H9 (cell line): ENCODE results near the gene MARVELD2. TPM values are rescaled to one million over a fixed set of nuclear protein-coding genes. Genes with fewer than 3 reads are reported as not detected.

Experiments
- DNase-seq: peaks from one replicate; pipeline ENCODE4 v3.0.0-alpha.2; 2017
- H2AFZ ChIP-seq: one replicate; pipeline ENCODE4 v1.6.1; 2013; ENCODE audit warnings: mild to moderate bottlenecking, low read length, control low read depth, moderate library complexity
- H2AK5ac ChIP-seq: 2 replicates; pipeline ENCODE4 v1.6.1; 2013; ENCODE audit warnings: low read length, control low read depth, mixed read lengths; ENCODE audit not compliant: insufficient read length
- H2BK120ac ChIP-seq: one replicate; pipeline ENCODE4 v1.6.1; 2013; ENCODE audit warnings: low read depth, mild to moderate bottlenecking, low read length, control low read depth, inconsistent platforms; ENCODE audit not compliant: poor library complexity, severe bottlenecking
- H2BK12ac ChIP-seq: 2 replicates; pipeline ENCODE4 v1.6.1; 2013; ENCODE audit warnings: low read length, control low read depth, mixed read lengths, low read depth; ENCODE audit not compliant: insufficient read length
- H2BK15ac ChIP-seq: 2 replicates; pipeline ENCODE4 v1.6.1; 2013; ENCODE audit warnings: low read depth, low read length, control low read depth
- H2BK20ac ChIP-seq: one replicate; pipeline ENCODE4 v1.6.1; 2013; ENCODE audit warnings: low read depth, mild to moderate bottlenecking, low read length, control low read depth, inconsistent platforms; ENCODE audit not compliant: poor library complexity, severe bottlenecking
- H2BK5ac ChIP-seq: 2 replicates; pipeline ENCODE4 v1.6.1; 2013; ENCODE audit warnings: low read length, control low read depth, mixed read lengths; ENCODE audit not compliant: insufficient read length
- H3K14ac ChIP-seq: 2 replicates; pipeline ENCODE4 v1.6.1; 2013; ENCODE audit warnings: low read length, control low read depth; ENCODE audit not compliant: insufficient read depth
- H3K18ac ChIP-seq: 2 replicates; pipeline ENCODE4 v1.6.1; 2013; ENCODE audit warnings: low read depth, mild to moderate bottlenecking, mixed read lengths, low read length, control low read depth; ENCODE audit not compliant: insufficient read length
- H3K23ac ChIP-seq: 2 replicates; pipeline ENCODE4 v1.6.1; 2013; ENCODE audit warnings: low read length, control low read depth, mixed read lengths, low read depth; ENCODE audit not compliant: insufficient read length
- H3K23me2 ChIP-seq: 2 replicates; pipeline ENCODE4 v1.6.1; 2013; ENCODE audit warnings: low read depth, mild to moderate bottlenecking, mixed read lengths, low read length, control low read depth; ENCODE audit not compliant: insufficient read length, poor library complexity, severe bottlenecking
- H3K27ac ChIP-seq: 2 replicates; pipeline ENCODE4 v1.5.1; 2013; ENCODE audit warnings: low read length, control low read depth, mixed read lengths, low read depth; ENCODE audit not compliant: insufficient read length
- H3K27me3 ChIP-seq: 2 replicates; pipeline ENCODE4 v1.6.1; 2013; ENCODE audit warnings: low read length, control low read depth, inconsistent platforms; ENCODE audit not compliant: insufficient read depth
- H3K4ac ChIP-seq: 2 replicates; pipeline ENCODE4 v1.6.1; 2013; ENCODE audit warnings: low read depth, mild to moderate bottlenecking, control low read depth, inconsistent platforms, low read length, moderate library complexity
- H3K4me1 ChIP-seq: 2 replicates; pipeline ENCODE4 v1.6.1; 2013; ENCODE audit warnings: low read length, control low read depth, inconsistent platforms; ENCODE audit not compliant: insufficient read depth
- H3K4me2 ChIP-seq: 2 replicates; pipeline ENCODE4 v1.6.1; 2013; ENCODE audit warnings: low read length, control low read depth, mixed read lengths; ENCODE audit not compliant: insufficient read length, insufficient read depth
- H3K56ac ChIP-seq: 2 replicates; pipeline ENCODE4 v1.6.1; 2013; ENCODE audit warnings: low read depth, mild to moderate bottlenecking, mixed read lengths, low read length, control low read depth; ENCODE audit not compliant: insufficient read length
- H3K79me1 ChIP-seq: 2 replicates; pipeline ENCODE4 v1.6.1; 2013; ENCODE audit warnings: low read depth, mild to moderate bottlenecking, moderate library complexity, low read length, control low read depth, inconsistent platforms; ENCODE audit not compliant: insufficient read depth, poor library complexity, severe bottlenecking
- H3K79me2 ChIP-seq: 2 replicates; pipeline ENCODE4 v1.6.1; 2013; ENCODE audit warnings: low read length, control low read depth, inconsistent platforms; ENCODE audit not compliant: insufficient read depth
- H3K9ac ChIP-seq: 2 replicates; pipeline ENCODE4 v1.6.1; 2013; ENCODE audit warnings: low read length, control low read depth, mixed read lengths; ENCODE audit not compliant: insufficient read length; ENCODE audit errors: extremely low read depth
- H3K9me3 ChIP-seq: one replicate; pipeline ENCODE4 v1.6.1; 2013; ENCODE audit warnings: low read depth, low read length, inconsistent platforms; ENCODE audit not compliant: control insufficient read depth
- H3T11ph ChIP-seq: one replicate; pipeline ENCODE4 v1.6.1; 2013; ENCODE audit warnings: mild to moderate bottlenecking, low read length, control low read depth, inconsistent platforms
- H4K20me1 ChIP-seq: one replicate; pipeline ENCODE4 v1.6.1; 2013; ENCODE audit not compliant: control insufficient read depth, insufficient read length, insufficient read depth
- H4K5ac ChIP-seq: 2 replicates; pipeline ENCODE4 v1.6.1; 2013; ENCODE audit warnings: low read depth, mild to moderate bottlenecking, mixed read lengths, low read length, control low read depth; ENCODE audit not compliant: insufficient read length
- H4K8ac ChIP-seq: replicated peaks from 2 replicates; pipeline ENCODE4 v1.6.1; 2013; ENCODE audit warnings: low read length, control low read depth, mixed read lengths, low read depth; ENCODE audit not compliant: insufficient read length
- H4K91ac ChIP-seq: 2 replicates; pipeline ENCODE4 v1.6.1; 2013; ENCODE audit warnings: low read depth, mild to moderate bottlenecking, moderate library complexity, mixed read lengths, low read length, control low read depth; ENCODE audit not compliant: insufficient read length
- H3K27ac Mint-ChIP-seq, 3 experiments: 2 replicates in 2 of 3; 3 replicates in 1 of 3; pipeline ENCODE4 v1.8.0; 2020 to 2021; ENCODE audit warnings: mixed read lengths in 3 of 3, mild to moderate bottlenecking in 1 of 3, moderate library complexity in 1 of 3
- H3K27me3 Mint-ChIP-seq: 2 replicates; pipeline ENCODE4 v1.8.0; 2021; ENCODE audit warnings: low read depth, mild to moderate bottlenecking, moderate library complexity, mixed read lengths
- H3K36me3 Mint-ChIP-seq, 3 experiments: 2 replicates in 2 of 3; 3 replicates in 1 of 3; pipeline ENCODE4 v1.8.0; 2020 to 2021; ENCODE audit warnings: low read depth in 3 of 3, mixed read lengths in 3 of 3; ENCODE audit not compliant: insufficient read depth in 1 of 3
- H3K4me1 Mint-ChIP-seq, 2 experiments: 2 replicates each; pipeline ENCODE4 v1.8.0; 2020; ENCODE audit warnings: mixed read lengths in 2 of 2
- H3K4me3 Mint-ChIP-seq, 2 experiments: 2 replicates in 1 of 2; 3 replicates in 1 of 2; pipeline ENCODE4 v1.8.0; 2020 to 2021; ENCODE audit warnings: mild to moderate bottlenecking in 2 of 2, mixed read lengths in 2 of 2, moderate library complexity in 1 of 2
- H3K9me3 Mint-ChIP-seq, 2 experiments: 2 replicates in 1 of 2; 3 replicates in 1 of 2; pipeline ENCODE4 v1.8.0; 2020; ENCODE audit warnings: mild to moderate bottlenecking in 2 of 2, mixed read lengths in 2 of 2, moderate library complexity in 1 of 2
- CTCF ChIP-seq: fragments of 200-600 bp; sonication (generic); conservative IDR thresholded peaks from 3 replicates; pipeline ENCODE4 v1.8.0; 2021; ENCODE audit warnings: antibody characterized with exemption, mild to moderate bottlenecking
- WGBS: extraction: QIAGEN DNeasy Blood & Tissue Kit; methylation state at CpG from one replicate; pipeline ENCODE4 v1.1.7; 2013; ENCODE audit warnings: missing lambda C conversion rate, low lambda C conversion rate, mixed read lengths; ENCODE audit not compliant: insufficient read length; ENCODE audit errors: extremely low coverage; 5-methylcytosine and 5-hydroxymethylcytosine counted together
- total RNA-seq: library from RNA; stranded (reverse); gene quantifications from 2 replicates; pipeline ENCODE4 v1.2.1, GENCODE V29; 2021

The MARVELD2 gene
- total RNA-seq, 1 experiment from 2014 or later = 30.3 TPM

- Mint-ChIP-seq H3K4me1 (no peaks in the 10 kb centered on the region), H3K27ac (0 out of 7 replicates have a peak overlapping the region, but pooled peaks of 1 of the 3 experiments have one; percentile 1), H3K36me3 (peaks cover 0 to 18% (median 15%) of the 10 kb centered on the region in 3 experiments; a peak in 4 of 7 replicates), H3K4me3 (no peak overlapping the region), H3K9me3 (no peaks in the 10 kb centered on the region), H3K27me3 (no peaks in the 10 kb centered on the region)
- no peak overlapping the region for H2BK20ac ChIP-seq
- H3K79me2 ChIP-seq = no peaks in the 10 kb centered on the region
- no peak for DNase-seq
- no peak overlapping the region for H3K18ac ChIP-seq
- no peak overlapping the region for H3K9ac ChIP-seq
- no peak overlapping the region for H3K14ac ChIP-seq
- H3K23me2 ChIP-seq = no peaks in the 10 kb centered on the region
- H3K27me3 ChIP-seq = no peaks in the 10 kb centered on the region
- H2BK12ac ChIP-seq = no peak overlapping the region
- no peak for TF ChIP-seq CTCF
- no peak overlapping the region for H4K8ac ChIP-seq
- H3K4ac ChIP-seq = no peak overlapping the region
- H2AK5ac ChIP-seq = no peak overlapping the region
- no peak overlapping the region for H2BK5ac ChIP-seq
- no peak overlapping the region for H2BK120ac ChIP-seq
- H3K4me1 ChIP-seq = no peaks in the 10 kb centered on the region
- no peak overlapping the region for H4K5ac ChIP-seq
- no peaks in the 10 kb centered on the region for H3K9me3 ChIP-seq
- no peaks in the 10 kb centered on the region for H3K79me1 ChIP-seq
- no CpG with 5 or more reads among the region's 7 CpGs for WGBS
- no peak overlapping the region for H3T11ph ChIP-seq
- no peaks in the 10 kb centered on the region for H4K20me1 ChIP-seq
- H3K56ac ChIP-seq = no peak overlapping the region
- no peak overlapping the region for H3K23ac ChIP-seq
- H3K27ac ChIP-seq = no peak overlapping the region
- H3K4me2 ChIP-seq = no peak overlapping the region
- no peak overlapping the region for H2AFZ ChIP-seq
- no peak overlapping the region for H4K91ac ChIP-seq
- no peak overlapping the region for H2BK15ac ChIP-seq
These were observed 29.3 kb downstream of the MARVELD2 start for GRCh38 chr5:69444127-69444754.
